A549 (cell line): ENCODE results near the gene ADORA2B.

Experiments used
- CHD2 ChIP-seq: fragments of 150-350 bp; IDR thresholded peaks from 2 replicates; pipeline ENCODE4 v1.6.1; 2014; ENCODE audit warnings: low read length; ENCODE audit not compliant: partially characterized antibody
- CTCF ChIP-seq: fragments of >200 bp; sonication (Bioruptor Twin); formaldehyde crosslinking; IDR thresholded peaks from 3 replicates; pipeline ENCODE4 v1.5.1; 2016
- ELK1 ChIP-seq: fragments of 150-350 bp; IDR thresholded peaks from 2 replicates; pipeline ENCODE4 v1.6.1; 2014; ENCODE audit warnings: low read depth, mild to moderate bottlenecking, low read length
- EP300 ChIP-seq, 2 experiments: fragments of >200 bp; sonication (Bioruptor Twin); formaldehyde crosslinking; IDR thresholded peaks; 2 replicates in 1 of 2; 3 replicates in 1 of 2; pipeline ENCODE4 v1.6.1; 2016 to 2017
- MAX ChIP-seq: IDR thresholded peaks from 2 replicates; pipeline ENCODE4 v1.6.1; 2012
- MYC ChIP-seq: IDR thresholded peaks from 2 replicates; pipeline ENCODE4 v1.6.1; 2012; ENCODE audit warnings: mild to moderate bottlenecking, inconsistent platforms, low read length, improper control_type of control experiment, borderline replicate concordance
- NFE2L2 ChIP-seq: fragments of 150-350 bp; conservative IDR thresholded peaks from 2 replicates; pipeline ENCODE4 v1.6.1; 2014; ENCODE audit warnings: low read length
- POLR2A ChIP-seq: IDR thresholded peaks from 2 replicates; pipeline ENCODE4 v1.6.1; 2012; ENCODE audit warnings: mild to moderate bottlenecking, low read length
- POLR2AphosphoS2 ChIP-seq: conservative IDR thresholded peaks from 2 replicates; pipeline ENCODE4 v1.6.1; 2012; ENCODE audit warnings: low read length, improper control_type of control experiment, inconsistent platforms
- RAD21 ChIP-seq, 2 experiments: fragments of >200 bp in 1 of 2; sonication (Bioruptor Twin) in 1 of 2; formaldehyde crosslinking in 1 of 2; IDR thresholded peaks in 1 of 2; conservative IDR thresholded peaks in 1 of 2; 2 replicates in 1 of 2; 3 replicates in 1 of 2; pipeline ENCODE4 v1.6.1; 2012 to 2018; ENCODE audit warnings: inconsistent platforms in 1 of 2
- REST ChIP-seq: fragments of 200-600 bp; sonication (generic); IDR thresholded peaks from 2 replicates; pipeline ENCODE4 v1.6.1; 2016; ENCODE audit warnings: antibody characterized with exemption, mild to moderate bottlenecking, moderate library complexity
- SREBF2 ChIP-seq: fragments of 450-650 bp; IDR thresholded peaks from 2 replicates; pipeline ENCODE4 v1.6.1; 2014; ENCODE audit warnings: mild to moderate bottlenecking, moderate library complexity
- TP53 ChIP-seq: fragments of 250-450 bp; sonication (Bioruptor Pico); IDR thresholded peaks from 2 replicates; pipeline ENCODE4 v1.5.0; 2021; ENCODE audit warnings: mild to moderate bottlenecking, moderate library complexity

- TF ChIP-seq CTCF (no peak), CHD2 (no peak), EP300 (IDR thresholded peaks at IDR 0.05) (no peak), REST (no peak), MAX (no peak), POLR2AphosphoS2 (no peak), POLR2A (no peak), MYC (no peak), ELK1 (no peak), NFE2L2 (no peak), SREBF2 (no peak), RAD21 (conservative IDR thresholded peaks at IDR 0.05 in 1 of 2, IDR thresholded peaks at IDR 0.05 in 1 of 2) (no peak), TP53 (CRISPR knock-in tag) (no peak)
These were observed 6.6 kb downstream of the ADORA2B start for GRCh38 chr17:15951368-15952047.
